Kidney tubule cell (primary cell): Measurements from ENCODE around the gene PPP6C.
"Not testable (repeated sequence)": the region's sequence is repeated elsewhere in the genome, so short reads cannot be mapped to it uniquely, and the experiment has no call there.

Source experiments
- DNase-seq: peaks from one replicate; pipeline ENCODE4 v3.0.0-alpha.2; 2018; ENCODE audit warnings: low spot score

PPP6C gene

GRCh38 chr9:125189361-125190289, at the start of gene PPP6C:
Gene PPP6C (minus strand): TSS chr9:125189803. CDS start chr9:125189718, 85 bp downstream.
- DNase-seq: peak; percentile 95

GRCh38 chr9:125238915-125239446, 49.4 kb upstream of the PPP6C start:
- no peak for DNase-seq

- no peak for DNase-seq
Observed at GRCh38 chr9:125238127-125238914, 48.7 kb upstream of the PPP6C start.

- DNase-seq: not testable (repeated sequence)
Observed at GRCh38 chr9:125236520-125237159, 47.0 kb upstream of the PPP6C start.

GRCh38 chr9:125235804-125236519, 46.4 kb upstream of the PPP6C start:
- no peak for DNase-seq

GRCh38 chr9:125234099-125234498, 44.5 kb upstream of the PPP6C start:
- not testable (repeated sequence) for DNase-seq

GRCh38 chr9:125233678-125234077, 44.1 kb upstream of the PPP6C start:
- peak; percentile 95 for DNase-seq

- DNase-seq: no peak
Observed at GRCh38 chr9:125227761-125228160, 38.2 kb upstream of the PPP6C start.

- DNase-seq: not testable (repeated sequence)
Observed at GRCh38 chr9:125224858-125225257, 35.3 kb upstream of the PPP6C start.

GRCh38 chr9:125218621-125219020, 29.0 kb upstream of the PPP6C start:
- no peak for DNase-seq

- DNase-seq: no peak
Observed at GRCh38 chr9:125214186-125214585, 24.6 kb upstream of the PPP6C start.

GRCh38 chr9:125204477-125204876, 14.9 kb upstream of the PPP6C start:
- DNase-seq: no peak

GRCh38 chr9:125202846-125203618, 13.4 kb upstream of the PPP6C start:
- no peak for DNase-seq

GRCh38 chr9:125200216-125201047, 10.8 kb upstream of the PPP6C start, which contains the start of gene RABEPK:
Gene RABEPK (plus strand): TSS chr9:125200542. CDS start chr9:125203014, 2,472 bp downstream.
- DNase-seq: peak; percentile 95

GRCh38 chr9:125195591-125195990, 6.0 kb upstream of the PPP6C start:
- not testable (repeated sequence) for DNase-seq

- not testable (repeated sequence) for DNase-seq
Observed at GRCh38 chr9:125194466-125194865, 4.9 kb upstream of the PPP6C start.

GRCh38 chr9:125190361-125190801, 778 bp upstream of the PPP6C start:
- DNase-seq: peak; percentile 29

GRCh38 chr9:125189011-125189360, 617 bp downstream of the PPP6C start:
- DNase-seq: no peak

- no peak for DNase-seq
Observed at GRCh38 chr9:125183561-125183960, 6.0 kb downstream of the PPP6C start.

GRCh38 chr9:125183054-125183453, 6.5 kb downstream of the PPP6C start:
- peak; percentile 21 for DNase-seq
